CD4-positive, alpha-beta T cell treated with Interleukin-2 at 100 ng/mL for 4 hours (primary cell): ENCODE results near the gene C17orf100.
A peak's percentile ranks its signal among the peaks of the same experiment; 100 is the strongest.
"Not testable (repeated sequence)": the region's sequence is repeated elsewhere in the genome, so short reads cannot be mapped to it uniquely, and the experiment has no call there.

ENCODE experiments used
- DNase-seq: peaks from one replicate; pipeline ENCODE4 v3.0.0-alpha.2; 2020; ENCODE audit warnings: low spot score

Gene C17orf100

GRCh38 chr17:6641247-6641863 is 10.2 kb upstream of the C17orf100 start:
- peak; percentile 6 for DNase-seq

GRCh38 chr17:6642592-6642991 is 9.0 kb upstream of the C17orf100 start:
- no peak for DNase-seq

- peak; percentile 50 for DNase-seq
Measured at GRCh38 chr17:6643451-6644125, 8.0 kb upstream of the C17orf100 start.

GRCh38 chr17:6648181-6648580 is 3.4 kb upstream of the C17orf100 start:
- peak; percentile 13 for DNase-seq

GRCh38 chr17:6651919-6652452 is 424 bp downstream of the C17orf100 start:
- DNase-seq, result peak; percentile 22

- DNase-seq, result no peak
Measured at GRCh38 chr17:6654841-6655731, 3.5 kb downstream of the C17orf100 start.

DNA sequence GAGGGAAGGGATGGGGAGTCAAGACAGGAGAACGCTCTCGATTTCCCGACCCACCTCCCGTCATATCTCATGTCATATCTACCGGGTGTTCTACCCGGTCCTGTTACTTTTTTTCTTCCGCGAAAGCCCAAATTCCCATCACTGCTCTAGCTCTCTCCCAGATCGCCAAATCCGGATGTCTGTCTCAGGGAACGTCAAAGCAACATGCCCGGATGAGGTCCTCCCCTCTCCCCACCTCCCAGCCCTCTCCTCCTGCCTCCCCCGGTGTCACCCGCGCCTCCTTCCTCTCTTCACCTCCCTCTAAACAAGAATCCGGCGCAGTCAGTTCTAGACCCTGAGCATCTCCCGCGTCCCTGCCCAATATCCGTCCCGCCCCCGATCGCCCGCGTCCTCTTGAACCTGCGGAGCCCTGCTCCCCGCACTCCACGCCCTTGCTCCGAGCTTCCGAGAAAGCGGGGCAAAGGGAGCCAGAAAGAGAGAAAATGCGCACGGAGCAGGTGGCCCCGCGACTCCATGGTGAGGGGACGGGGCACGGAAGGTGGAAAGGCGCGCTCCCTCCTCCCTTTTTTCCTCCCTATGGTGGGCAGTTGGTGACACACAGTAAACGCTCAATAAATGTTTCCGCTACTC is 4.3 kb downstream of the C17orf100 start:
- not testable (repeated sequence) for DNase-seq

DNA sequence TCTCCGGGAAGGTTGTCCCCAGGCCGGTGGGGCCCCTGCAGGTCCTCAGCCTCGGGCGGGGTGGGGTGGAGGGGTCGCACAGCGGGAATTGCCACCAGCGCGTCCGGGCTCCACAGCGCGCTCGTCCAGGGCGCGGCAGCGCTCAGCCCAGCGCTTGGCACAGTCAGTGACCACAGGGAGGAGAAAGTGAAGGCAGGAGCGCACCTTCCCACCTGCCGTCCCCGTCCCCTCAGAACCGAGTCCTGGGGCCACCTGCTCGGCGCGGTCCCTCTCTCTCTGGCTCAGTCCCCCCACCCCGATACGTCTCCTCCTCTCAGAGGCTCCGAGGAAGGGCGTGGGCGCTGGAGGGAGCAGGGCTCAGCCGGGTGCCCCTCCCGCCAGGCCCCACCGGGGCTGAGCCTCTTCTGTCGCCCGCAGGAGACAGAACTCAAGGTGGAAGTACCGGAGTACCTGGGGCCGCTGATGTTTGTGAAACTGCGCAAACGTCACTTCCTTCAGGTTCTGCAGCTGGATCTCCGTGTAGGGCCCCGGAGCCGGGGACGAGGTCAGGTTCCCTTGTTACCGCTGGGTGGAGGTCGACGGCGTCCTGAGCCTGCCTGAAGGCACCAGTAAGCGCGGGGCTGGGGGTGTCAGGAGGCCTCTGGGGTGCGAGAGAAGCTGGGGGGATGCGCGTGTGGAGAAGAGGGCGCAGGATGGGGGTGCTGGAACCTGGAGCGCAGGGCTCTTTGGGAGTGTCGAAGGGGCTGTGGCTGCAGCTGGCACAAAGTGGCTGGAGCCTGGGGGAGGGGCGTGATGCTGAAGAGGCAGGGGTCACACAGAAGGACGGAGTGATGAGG is 5.5 kb downstream of the C17orf100 start:
- peak; percentile 55 for DNase-seq

GRCh38 chr17:6657633-6658287 is 6.2 kb downstream of the C17orf100 start:
- DNase-seq, result no peak

- not testable (repeated sequence) for DNase-seq
Measured at GRCh38 chr17:6658411-6658810, 6.8 kb downstream of the C17orf100 start.

- no peak for DNase-seq
Measured at GRCh38 chr17:6660101-6660500, 8.5 kb downstream of the C17orf100 start.

DNA sequence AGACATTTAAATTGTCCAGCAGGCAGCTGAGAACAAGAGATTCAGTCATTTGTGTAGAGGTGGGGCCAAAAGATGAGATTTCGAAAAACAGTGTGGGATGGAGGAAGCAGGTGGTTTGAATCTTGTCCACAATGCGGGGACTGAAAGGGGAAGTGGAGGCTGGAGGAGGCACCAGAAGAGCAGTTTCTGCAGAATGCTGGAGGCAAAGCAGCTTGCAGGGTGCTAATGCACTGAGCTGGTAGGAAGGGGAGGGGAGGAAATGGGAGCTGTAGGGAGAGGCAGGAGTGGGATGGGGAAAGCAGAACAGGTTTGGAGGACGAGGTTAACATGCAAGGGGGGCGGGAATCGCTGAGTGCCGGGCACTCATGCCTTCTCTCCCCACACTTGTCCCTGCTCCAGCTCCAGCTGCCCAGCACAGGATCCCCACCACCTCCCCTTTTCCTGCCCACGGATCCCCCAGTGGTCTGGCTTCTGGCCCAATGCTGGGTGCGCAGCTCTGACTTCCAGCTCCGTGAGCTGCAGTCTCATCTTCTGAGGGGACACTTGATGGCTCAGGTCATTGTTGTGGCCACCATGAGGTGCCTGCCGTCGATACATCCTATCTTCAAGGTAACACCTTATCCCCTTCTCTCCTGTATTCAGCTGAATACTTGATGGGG is 9.4 kb downstream of the C17orf100 start:
- DNase-seq, result no peak

- DNase-seq, result no peak
Measured at GRCh38 chr17:6661464-6661848, 9.9 kb downstream of the C17orf100 start.

DNA sequence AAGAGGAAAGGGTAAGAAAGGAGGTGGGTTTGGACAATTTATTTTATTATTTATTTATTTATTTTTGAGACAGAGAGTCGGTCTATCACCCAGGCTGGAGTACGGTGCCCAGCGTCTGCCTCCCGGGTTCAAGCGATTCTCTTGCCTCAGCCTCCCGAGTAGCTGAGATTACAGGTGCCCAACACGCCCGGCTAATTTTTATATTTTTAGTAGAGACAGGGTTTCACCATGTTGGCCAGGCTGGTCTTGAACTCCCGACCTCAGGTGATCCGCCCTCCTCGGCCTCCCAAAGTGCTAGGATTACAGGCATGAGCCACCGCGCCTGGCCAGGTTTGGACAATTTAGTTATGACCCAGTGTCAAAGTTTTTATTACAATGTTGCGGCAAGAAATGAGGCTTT is 11.6 kb downstream of the C17orf100 start:
- not testable (repeated sequence) for DNase-seq

- DNase-seq, result peak; percentile 51
Measured at GRCh38 chr17:6666077-6666521, 14.5 kb downstream of the C17orf100 start.

- DNase-seq, result no peak
Measured at GRCh38 chr17:6666557-6666956, 15.0 kb downstream of the C17orf100 start.

GRCh38 chr17:6667516-6667915 is 16.0 kb downstream of the C17orf100 start:
- no peak for DNase-seq

GRCh38 chr17:6668219-6668618 is 16.7 kb downstream of the C17orf100 start:
- no peak for DNase-seq

- DNase-seq, result no peak
Measured at GRCh38 chr17:6668727-6669425, 17.3 kb downstream of the C17orf100 start.
